Natural killer cell treated with Interleukin-12 subunit alpha and Interleukin-12 subunit beta and Interleukin-15 and Interleukin-18, amount 100 ng/mL, for 72 hours (primary cell): ENCODE measurements around the gene ACTR1A. TPM values are rescaled to one million over a fixed set of nuclear protein-coding genes. Genes with fewer than 3 reads are reported as not detected.

Experiments used
- ATAC-seq, 2 donors: fragments of 150-1000 bp; cut with Tn5 transposase in 1 of 2; sonication (Bioruptor Pico), chemical (Tn5 transposase) in 1 of 2; 2 replicates each; pipeline ENCODE4 v1.10.0; 2021
- DNase-seq: peaks from one replicate; pipeline ENCODE4 v3.0.0; 2022; ENCODE audit warnings: low spot score
- H3K27ac Mint-ChIP-seq, 2 donors: 1 replicate in 1 of 2; 2 replicates in 1 of 2; pipeline ENCODE4 v1.8.0; 2022; ENCODE audit warnings: mixed read lengths in 2 of 2, mild to moderate bottlenecking in 1 of 2, moderate library complexity in 1 of 2
- H3K27me3 Mint-ChIP-seq, 2 donors: 1 replicate in 1 of 2; 2 replicates in 1 of 2; pipeline ENCODE4 v1.8.0; 2022; ENCODE audit warnings: mixed read lengths in 2 of 2
- H3K36me3 Mint-ChIP-seq: one replicate; pipeline ENCODE4 v1.8.0; 2022; ENCODE audit warnings: mixed read lengths
- H3K4me1 Mint-ChIP-seq, 2 donors: 1 replicate in 1 of 2; 2 replicates in 1 of 2; pipeline ENCODE4 v1.8.0; 2022; ENCODE audit warnings: low read depth in 2 of 2, mixed read lengths in 2 of 2, mild to moderate bottlenecking in 1 of 2
- H3K4me3 Mint-ChIP-seq: one replicate; pipeline ENCODE4 v1.8.0; 2022; ENCODE audit warnings: mixed read lengths
- H3K9me3 Mint-ChIP-seq: 2 replicates; pipeline ENCODE4 v1.8.0; 2022; ENCODE audit warnings: mixed read lengths
- total RNA-seq, 2 donors: library from RNA; stranded (reverse); gene quantifications; one replicate each; pipeline ENCODE4 v1.2.3, GENCODE V29; 2022

The ACTR1A gene
- total RNA-seq, 2 donors from 2014 or later = 84.5 to 108 TPM

DNA sequence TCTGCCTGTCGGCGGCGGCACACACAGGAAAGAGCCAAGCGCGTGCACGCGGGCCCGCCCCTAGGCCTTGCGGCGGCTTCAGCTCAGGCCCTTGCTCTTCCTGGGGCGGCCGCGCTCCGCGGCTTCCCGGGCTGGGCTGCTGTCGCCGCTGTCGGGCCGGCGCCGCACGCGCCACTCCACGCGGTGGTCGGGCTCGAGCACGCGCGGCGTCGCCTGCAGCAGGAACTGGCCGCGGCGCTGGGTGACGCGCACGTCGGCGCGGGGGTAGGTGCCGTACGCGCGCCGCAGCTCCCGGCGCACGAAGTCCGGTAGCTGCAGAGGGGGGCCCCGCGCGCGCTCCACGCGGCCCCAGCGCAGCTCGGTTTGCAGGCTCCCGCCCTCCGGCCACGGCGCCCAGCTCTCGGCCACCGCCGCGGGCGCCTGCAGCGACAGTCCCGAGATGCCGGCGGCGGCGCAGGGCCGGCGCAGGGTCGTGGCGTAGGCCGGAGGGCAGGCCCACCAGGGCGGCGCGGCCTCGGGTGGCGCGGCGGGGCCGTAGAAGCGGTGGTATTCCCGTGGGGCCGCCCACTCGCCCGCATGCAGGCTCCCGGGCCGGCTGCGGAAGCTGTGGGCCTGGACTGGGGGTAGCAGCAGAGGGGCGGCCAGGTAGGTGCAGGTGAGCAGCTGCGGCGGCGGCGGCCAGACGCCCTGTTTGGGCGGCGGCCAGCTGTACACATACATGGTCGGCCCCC lies 52.0 kb downstream of the ACTR1A start:
- peak; percentile 93 for DNase-seq
- Mint-ChIP-seq H3K4me1 (peaks cover 19 to 26% of the 10 kb centered on the region in 2 donors), H3K9me3 (no peaks in the 10 kb centered on the region), H3K27me3 (no peaks in the 10 kb centered on the region), H3K36me3 (peaks cover 7% of the 10 kb centered on the region), H3K4me3 (peak overlapping the region; percentile 94), H3K27ac (peak overlapping the region; percentile 83 to 89)
- peak; percentile 89 to 92 for ATAC-seq

- Mint-ChIP-seq H3K27me3 (no peaks in the 10 kb centered on the region), H3K4me3 (peak overlapping the region; percentile 94), H3K27ac (peak overlapping the region; percentile 83 to 89), H3K4me1 (peaks cover 19 to 27% of the 10 kb centered on the region in 2 donors), H3K9me3 (no peaks in the 10 kb centered on the region), H3K36me3 (peaks cover 7% of the 10 kb centered on the region)
- no peak for DNase-seq
- peak in 1 of 2 donors; percentile 0 for ATAC-seq
Measured at GRCh38 chr10:102450124-102450373, 52.5 kb downstream of the ACTR1A start.

GRCh38 chr10:102449321-102450123 lies 53.0 kb downstream of the ACTR1A start:
- ATAC-seq = peak; percentile 68 to 75
- DNase-seq = peak; percentile 86
- Mint-ChIP-seq H3K4me3 (peak overlapping the region; percentile 94), H3K27ac (peak overlapping the region; percentile 83 to 89), H3K27me3 (no peaks in the 10 kb centered on the region), H3K9me3 (no peaks in the 10 kb centered on the region), H3K36me3 (peaks cover 7% of the 10 kb centered on the region), H3K4me1 (peaks cover 19 to 31% of the 10 kb centered on the region in 2 donors)

GRCh38 chr10:102444851-102445250 lies 57.7 kb downstream of the ACTR1A start:
- Mint-ChIP-seq H3K27me3 (no peaks in the 10 kb centered on the region), H3K36me3 (no peaks in the 10 kb centered on the region), H3K4me3 (no peak overlapping the region), H3K9me3 (no peaks in the 10 kb centered on the region), H3K27ac (peak overlapping the region in 1 of 2 donors; percentile 48), H3K4me1 (peaks cover 8 to 13% of the 10 kb centered on the region in 2 donors)
- no peak for ATAC-seq
- DNase-seq = no peak

DNA sequence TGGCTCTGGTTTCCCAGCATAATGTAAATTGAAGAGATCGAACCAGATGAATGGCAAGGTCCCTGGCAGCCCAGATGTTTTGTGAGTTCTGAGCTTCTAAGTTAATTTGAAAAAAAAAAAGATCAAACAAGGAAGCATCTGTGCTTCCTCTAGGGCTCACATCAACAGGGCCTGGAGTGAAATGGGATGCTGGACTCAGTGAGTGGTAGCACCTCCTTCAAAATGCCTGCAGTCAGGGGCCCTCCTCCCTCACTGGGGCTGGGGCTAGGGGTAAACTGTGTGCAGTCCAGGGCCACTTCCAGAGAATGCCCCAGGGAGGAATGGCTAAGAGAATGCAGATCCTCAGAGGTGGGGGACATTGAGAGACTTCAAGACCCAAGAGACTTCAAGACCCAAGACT lies 64.1 kb downstream of the ACTR1A start:
- H3K4me3 Mint-ChIP-seq = peak overlapping the region; percentile 89
- no peaks in the 10 kb centered on the region for H3K9me3 Mint-ChIP-seq
- ATAC-seq = no peak
- DNase-seq = no peak
- H3K27me3 Mint-ChIP-seq = no peaks in the 10 kb centered on the region
- peaks cover 36 to 45% of the 10 kb centered on the region in 2 donors for H3K4me1 Mint-ChIP-seq
- no peaks in the 10 kb centered on the region for H3K36me3 Mint-ChIP-seq
- peak overlapping the region; percentile 90 to 92 for H3K27ac Mint-ChIP-seq

GRCh38 chr10:102437515-102437914 lies 65.0 kb downstream of the ACTR1A start:
- H3K36me3 Mint-ChIP-seq = no peaks in the 10 kb centered on the region
- peaks cover 40 to 54% of the 10 kb centered on the region in 2 donors for H3K4me1 Mint-ChIP-seq
- ATAC-seq (no peak), DNase-seq (no peak)
- H3K9me3 Mint-ChIP-seq = no peaks in the 10 kb centered on the region
- peak overlapping the region; percentile 90 to 92 for H3K27ac Mint-ChIP-seq
- H3K4me3 Mint-ChIP-seq = peak overlapping the region; percentile 89
- no peaks in the 10 kb centered on the region for H3K27me3 Mint-ChIP-seq

DNA sequence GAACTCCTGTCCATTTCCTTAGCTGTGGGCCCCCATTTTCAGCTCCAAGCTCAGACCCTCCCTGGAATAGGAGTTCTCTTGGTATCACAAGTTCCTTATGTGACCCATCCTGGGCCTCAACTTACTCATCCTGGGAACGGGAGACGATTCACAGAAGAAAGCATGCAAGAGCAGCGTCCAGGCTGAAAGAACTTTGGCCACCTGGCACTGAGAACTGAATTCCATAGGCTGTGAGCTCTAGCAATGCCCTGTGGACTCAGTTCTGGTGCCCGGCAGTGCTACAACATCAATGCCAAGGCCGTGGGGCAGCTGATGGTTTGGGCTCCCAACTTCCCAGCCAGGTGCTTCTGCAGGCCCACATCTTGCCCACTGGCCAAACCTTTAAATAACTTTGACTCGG lies 66.2 kb downstream of the ACTR1A start:
- peak overlapping the region; percentile 90 to 92 for H3K27ac Mint-ChIP-seq
- no peaks in the 10 kb centered on the region for H3K9me3 Mint-ChIP-seq
- H3K36me3 Mint-ChIP-seq = no peaks in the 10 kb centered on the region
- peak overlapping the region; percentile 89 for H3K4me3 Mint-ChIP-seq
- DNase-seq (no peak), ATAC-seq (no peak)
- H3K27me3 Mint-ChIP-seq = no peaks in the 10 kb centered on the region
- peaks cover 46 to 65% of the 10 kb centered on the region in 2 donors for H3K4me1 Mint-ChIP-seq

GRCh38 chr10:102435529-102436233 lies 66.8 kb downstream of the ACTR1A start:
- H3K4me1 Mint-ChIP-seq = peaks cover 46 to 66% of the 10 kb centered on the region in 2 donors

GRCh38 chr10:102435133-102435497 lies 67.4 kb downstream of the ACTR1A start:
- ATAC-seq (no peak), DNase-seq (no peak)
- no peaks in the 10 kb centered on the region for H3K27me3 Mint-ChIP-seq
- peaks cover 46 to 66% of the 10 kb centered on the region in 2 donors for H3K4me1 Mint-ChIP-seq
- no peaks in the 10 kb centered on the region for H3K9me3 Mint-ChIP-seq
- peak overlapping the region; percentile 90 to 92 for H3K27ac Mint-ChIP-seq
- no peaks in the 10 kb centered on the region for H3K36me3 Mint-ChIP-seq
- peak overlapping the region; percentile 89 for H3K4me3 Mint-ChIP-seq

More at GRCh38 chr10:102435529-102436233, 66.8 kb downstream of the ACTR1A start:
- peak overlapping the region; percentile 89 for H3K4me3 Mint-ChIP-seq
- H3K9me3 Mint-ChIP-seq = no peaks in the 10 kb centered on the region
- DNase-seq (peak; percentile 79), ATAC-seq (peak; percentile 15 to 64)
- H3K27ac Mint-ChIP-seq = peak overlapping the region; percentile 90 to 92
- H3K36me3 Mint-ChIP-seq = no peaks in the 10 kb centered on the region
- no peaks in the 10 kb centered on the region for H3K27me3 Mint-ChIP-seq

- no peaks in the 10 kb centered on the region for H3K27me3 Mint-ChIP-seq
- DNase-seq = no peak
- no peaks in the 10 kb centered on the region for H3K36me3 Mint-ChIP-seq
- no peak for ATAC-seq
- peaks cover 46 to 66% of the 10 kb centered on the region in 2 donors for H3K4me1 Mint-ChIP-seq
- H3K9me3 Mint-ChIP-seq = no peaks in the 10 kb centered on the region
- H3K4me3 Mint-ChIP-seq = peak overlapping the region; percentile 89
- peak overlapping the region; percentile 90 to 92 for H3K27ac Mint-ChIP-seq
Measured at GRCh38 chr10:102434394-102435132, 67.9 kb downstream of the ACTR1A start.

DNA sequence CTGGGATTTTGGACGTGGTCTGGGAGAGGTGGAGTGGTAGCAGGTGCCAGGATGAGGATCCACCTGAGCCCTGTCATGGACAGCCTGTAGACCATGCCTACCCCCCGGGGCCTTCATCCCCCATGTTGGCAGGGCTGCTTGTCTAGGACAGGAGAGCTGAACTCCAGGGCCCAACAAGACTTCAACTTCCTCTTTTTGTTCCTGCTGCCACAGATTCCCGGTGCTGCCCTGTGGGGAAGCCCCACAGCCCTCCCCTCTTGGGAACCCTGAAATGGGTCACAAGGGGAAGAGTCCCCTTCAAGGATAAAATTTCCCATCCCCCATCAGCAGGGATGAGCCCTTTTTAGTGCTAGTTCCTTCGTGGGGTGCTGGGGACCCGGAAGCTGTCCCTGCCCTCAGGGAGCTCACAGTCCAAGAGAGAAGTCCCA lies 68.9 kb downstream of the ACTR1A start:
- peaks cover 46 to 66% of the 10 kb centered on the region in 2 donors for H3K4me1 Mint-ChIP-seq
- peak overlapping the region; percentile 96 for H3K4me3 Mint-ChIP-seq
- no peak for ATAC-seq
- H3K9me3 Mint-ChIP-seq = no peaks in the 10 kb centered on the region
- H3K27ac Mint-ChIP-seq = peak overlapping the region; percentile 90 to 92
- no peak for DNase-seq
- H3K27me3 Mint-ChIP-seq = no peaks in the 10 kb centered on the region
- no peaks in the 10 kb centered on the region for H3K36me3 Mint-ChIP-seq

DNA sequence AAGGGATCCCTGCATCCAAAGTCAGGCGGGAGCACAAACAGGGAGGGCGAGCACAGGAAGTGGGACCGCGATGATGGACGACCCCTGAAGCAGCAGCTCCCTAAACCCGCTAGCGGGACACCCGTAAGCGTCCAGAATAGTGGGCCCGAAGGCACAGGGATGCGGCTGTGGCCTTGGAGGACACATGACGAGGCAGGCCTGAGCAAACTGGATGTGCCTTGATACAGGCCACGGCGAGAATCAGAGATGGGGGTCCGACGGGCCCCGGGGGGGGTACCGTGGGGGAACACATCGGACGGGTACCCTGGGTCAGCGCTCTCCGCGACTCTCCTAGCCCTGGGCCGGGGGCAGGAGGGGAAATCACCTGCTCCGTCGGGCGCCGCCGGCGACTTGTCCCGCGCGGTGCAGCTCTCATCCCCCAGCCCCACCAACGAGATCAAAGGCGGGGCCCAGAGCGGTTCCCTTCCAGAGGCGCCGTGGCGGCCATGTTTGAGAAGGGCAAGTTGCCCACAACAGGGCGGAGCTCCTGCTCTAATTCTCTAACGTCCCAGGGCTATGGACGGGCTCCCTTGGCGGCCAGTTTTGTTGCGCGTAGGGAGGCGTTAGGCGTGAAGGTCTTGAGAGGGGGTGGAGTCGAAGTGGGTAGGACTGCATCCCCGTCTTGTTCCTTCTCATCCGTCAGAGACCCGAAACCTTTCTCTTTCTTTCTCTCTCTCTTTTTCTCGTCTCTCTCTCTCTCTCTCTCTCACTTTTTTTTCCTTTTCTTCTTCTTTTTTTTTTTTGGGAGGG lies 70.2 kb downstream of the ACTR1A start, which contains the start of gene CUEDC2:
TSS of gene CUEDC2 (minus strand) at position 413 of the 789 bp plus-strand sequence. CDS start 7,386 bp downstream, outside the sequence.
- ATAC-seq (peak; percentile 95 to 96), DNase-seq (peak; percentile 97)
- H3K4me1 Mint-ChIP-seq = peaks cover 43 to 59% of the 10 kb centered on the region in 2 donors
- H3K4me3 Mint-ChIP-seq = peak within 1 kb of the TSS; percentile 96
- H3K36me3 Mint-ChIP-seq = no peaks in the 10 kb centered on the region
- peak within 1 kb of the TSS; percentile 90 to 92 for H3K27ac Mint-ChIP-seq
- H3K27me3 Mint-ChIP-seq = no peaks in the 10 kb centered on the region
- H3K9me3 Mint-ChIP-seq = no peaks in the 10 kb centered on the region
